HG03097 (cell line): Measurements from ENCODE around the gene MAP3K1.
"Not testable (repeated sequence)": the region's sequence is repeated elsewhere in the genome, so short reads cannot be mapped to it uniquely, and the experiment has no call there.

Experiments used
- ATAC-seq: cut with Tn5 transposase; IDR thresholded peaks from one replicate; pipeline ENCODE4 v1.9.1; 2021; ENCODE audit not compliant: unreplicated experiment, low FRiP score

The MAP3K1 gene

DNA sequence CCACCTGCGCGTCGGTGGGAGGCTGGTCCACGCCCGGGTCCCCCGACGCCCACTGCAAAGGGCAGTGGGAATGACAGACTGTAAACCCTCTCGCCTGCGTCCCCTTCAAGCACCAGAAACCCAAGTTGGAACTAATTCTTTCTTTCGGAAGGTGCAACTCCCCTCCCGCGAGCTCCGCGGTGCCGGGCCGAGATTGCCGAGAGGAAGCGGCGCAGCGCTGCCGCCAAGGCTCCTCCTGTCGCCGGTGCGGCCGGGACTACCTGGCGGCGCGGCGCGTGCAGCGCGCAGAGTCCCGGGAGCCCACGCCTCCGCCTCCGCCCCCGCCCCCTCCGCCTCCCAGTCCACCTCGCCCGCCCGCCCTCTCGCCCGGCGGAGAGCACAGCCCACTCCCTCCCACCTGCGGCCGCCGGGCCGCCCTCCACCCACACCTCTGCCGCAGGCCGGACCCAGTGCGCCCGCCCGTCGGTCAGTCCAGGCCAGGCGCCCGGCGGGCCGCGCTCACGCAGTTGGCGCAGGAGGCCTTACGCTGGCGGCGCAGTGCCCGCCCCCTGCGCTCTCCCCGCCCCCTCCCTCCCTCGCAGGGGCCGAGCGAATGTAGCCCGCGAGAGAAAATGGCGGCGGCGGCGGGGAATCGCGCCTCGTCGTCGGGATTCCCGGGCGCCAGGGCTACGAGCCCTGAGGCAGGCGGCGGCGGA lies at the start of gene MAP3K1:
Gene MAP3K1 (plus strand): TSS at position 587 of the 695 bp plus-strand sequence. CDS start 25 bp downstream, at position 612.
- ATAC-seq: peak; percentile 45

DNA sequence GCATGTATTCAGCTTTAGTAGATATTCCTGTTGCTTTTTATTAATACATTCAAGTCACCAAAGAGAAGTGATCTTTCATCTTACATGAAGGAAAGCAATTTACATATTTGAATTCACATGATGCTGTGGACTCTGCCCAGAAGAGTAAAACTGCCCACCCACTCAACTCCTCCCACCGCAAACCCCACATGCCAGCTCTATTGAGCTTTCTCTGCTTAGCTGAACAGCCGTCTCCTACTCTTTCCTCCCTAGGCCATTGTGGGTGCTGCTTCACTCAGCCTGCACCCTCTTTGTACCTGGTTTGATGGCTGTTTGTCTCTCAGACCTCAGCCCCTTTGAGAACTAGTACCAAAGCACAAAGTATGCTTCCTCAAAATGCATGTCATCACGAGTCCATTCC lies 48.4 kb upstream of the MAP3K1 start:
- no peak for ATAC-seq

DNA sequence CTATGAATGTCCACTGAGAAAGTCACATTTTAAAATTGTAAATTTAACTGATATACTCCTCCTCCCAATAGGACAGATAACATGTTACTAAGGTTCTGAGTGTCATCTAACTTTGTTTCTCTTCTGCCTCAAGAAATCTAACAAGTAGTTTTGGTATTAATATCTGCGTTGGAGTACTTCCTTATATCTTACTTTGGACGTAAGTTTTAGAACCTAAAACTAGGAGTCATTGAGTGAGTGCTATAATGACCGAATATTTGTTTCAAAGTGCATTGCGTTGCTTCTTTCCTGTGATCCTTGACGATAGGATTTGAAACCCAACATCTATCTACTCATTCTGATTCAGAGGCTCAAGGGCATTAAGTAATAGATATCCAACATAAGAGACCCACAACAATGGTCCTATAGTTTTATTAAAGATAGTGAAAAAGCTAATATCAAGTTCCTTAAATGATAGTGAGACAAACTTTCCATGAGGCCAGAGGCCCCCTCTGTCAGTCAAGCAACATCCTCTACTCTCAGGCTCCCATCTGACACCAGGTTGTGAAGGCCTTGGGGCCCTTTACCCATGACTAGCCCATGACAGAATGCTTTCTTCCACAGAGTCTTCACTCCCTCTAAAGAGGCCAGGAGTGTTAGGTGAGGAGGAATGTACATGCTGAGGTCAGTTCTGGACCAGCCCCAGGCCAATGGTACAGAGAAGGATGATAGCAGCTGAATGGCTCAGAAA lies 45.3 kb upstream of the MAP3K1 start:
- ATAC-seq: no peak

DNA sequence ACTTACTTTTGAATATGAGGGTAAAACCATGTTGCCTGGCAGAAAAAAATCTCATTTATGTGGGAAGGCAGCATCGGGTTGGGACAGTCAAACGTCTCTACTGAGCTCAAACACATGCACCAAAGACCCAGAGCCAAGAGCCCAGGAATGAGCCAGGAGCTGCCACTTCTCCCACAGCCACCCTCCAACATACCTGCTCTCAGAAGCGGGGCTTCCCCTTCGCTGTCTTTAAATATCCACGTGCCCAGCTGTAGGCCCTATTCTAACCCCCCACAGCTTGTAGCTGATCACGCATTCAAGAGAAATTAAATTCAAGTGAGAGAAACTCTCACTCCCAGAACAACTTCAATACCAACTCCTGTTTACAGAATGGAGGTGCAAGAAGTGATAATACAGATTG lies 42.6 kb upstream of the MAP3K1 start:
- ATAC-seq: no peak

DNA sequence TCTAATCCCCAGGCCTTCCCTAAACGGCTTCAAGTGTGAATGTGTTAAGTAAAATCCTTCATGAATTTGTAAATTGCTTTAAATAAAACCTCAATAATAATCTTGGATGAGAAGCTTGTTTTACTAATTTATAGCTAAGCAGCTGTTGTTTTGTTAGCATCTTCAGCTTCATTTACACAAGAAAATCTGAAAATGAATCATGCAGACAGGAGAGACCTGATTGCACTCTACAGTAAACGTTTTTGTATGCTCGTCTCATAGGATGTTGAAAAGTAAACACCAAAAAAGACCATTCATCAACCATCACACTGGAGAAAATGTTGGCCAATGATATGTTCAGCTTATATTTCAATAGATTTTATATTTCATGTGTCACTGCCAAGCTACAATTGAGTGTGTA lies 40.4 kb upstream of the MAP3K1 start:
- ATAC-seq: no peak

DNA sequence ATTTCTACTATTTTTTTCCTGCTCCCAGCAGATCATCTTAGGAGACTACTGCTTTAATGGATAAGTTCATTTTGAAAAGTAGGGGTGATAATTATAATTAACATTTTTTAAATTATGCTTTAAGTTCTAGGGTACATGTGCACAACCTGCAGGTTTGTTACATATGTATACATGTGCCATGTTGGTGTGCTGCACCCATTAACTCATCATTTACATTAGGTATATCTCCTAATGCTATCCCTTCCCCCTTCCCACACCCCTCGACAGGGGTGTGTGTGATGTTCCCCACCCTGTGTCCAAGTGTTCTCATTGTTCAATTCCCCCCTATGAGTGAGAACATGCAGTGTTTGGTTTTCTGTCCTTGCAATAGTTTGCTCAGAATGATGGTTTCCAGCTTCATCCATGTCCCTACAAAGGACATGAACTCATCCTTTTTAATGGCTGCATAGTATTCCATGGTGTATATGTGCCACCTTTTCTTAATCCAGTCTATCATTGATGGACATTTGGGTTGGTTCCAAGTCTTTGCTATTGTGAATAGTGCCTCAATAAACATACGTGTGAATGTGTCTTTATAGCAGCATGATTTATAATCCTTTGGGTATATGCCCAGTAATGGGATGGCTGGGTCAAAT lies 39.0 kb upstream of the MAP3K1 start:
- ATAC-seq: not testable (repeated sequence)

DNA sequence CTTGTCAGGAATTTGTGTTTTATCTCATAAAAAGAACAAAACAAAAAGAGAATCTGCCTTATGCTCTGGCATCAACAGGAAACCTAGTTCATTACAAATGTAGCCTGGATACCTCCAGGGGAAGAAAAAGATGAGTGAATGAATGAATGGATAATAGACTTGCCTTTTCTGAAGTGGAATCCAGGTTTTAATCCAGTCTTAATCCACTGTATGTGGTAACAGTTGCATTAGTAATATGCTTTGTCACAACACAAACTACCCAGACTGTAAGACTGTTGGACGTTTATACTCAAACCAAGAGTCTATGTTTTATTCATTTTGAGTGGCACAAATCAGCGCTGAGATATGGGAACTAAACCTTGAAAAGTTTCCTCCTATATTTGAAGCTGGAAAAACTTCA lies 32.1 kb upstream of the MAP3K1 start:
- ATAC-seq: no peak

DNA sequence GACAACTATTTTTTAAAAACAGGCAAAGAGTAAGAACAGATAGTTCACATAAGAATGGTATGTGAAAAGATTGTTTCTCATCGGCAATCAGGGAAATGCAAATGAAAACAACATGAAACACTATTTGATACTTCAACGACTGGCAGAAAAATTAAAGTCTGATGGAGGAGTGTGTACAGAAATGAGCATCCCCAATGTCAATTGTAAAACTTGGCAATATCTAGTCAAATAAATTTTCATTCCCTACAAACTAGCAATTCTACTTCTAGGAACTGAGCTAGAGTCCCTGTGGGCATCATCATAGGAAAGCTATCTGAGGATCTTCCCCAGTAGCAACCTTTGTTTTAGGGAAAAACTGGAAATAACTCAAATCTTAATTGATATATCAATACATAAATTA lies 29.0 kb upstream of the MAP3K1 start:
- no peak for ATAC-seq

DNA sequence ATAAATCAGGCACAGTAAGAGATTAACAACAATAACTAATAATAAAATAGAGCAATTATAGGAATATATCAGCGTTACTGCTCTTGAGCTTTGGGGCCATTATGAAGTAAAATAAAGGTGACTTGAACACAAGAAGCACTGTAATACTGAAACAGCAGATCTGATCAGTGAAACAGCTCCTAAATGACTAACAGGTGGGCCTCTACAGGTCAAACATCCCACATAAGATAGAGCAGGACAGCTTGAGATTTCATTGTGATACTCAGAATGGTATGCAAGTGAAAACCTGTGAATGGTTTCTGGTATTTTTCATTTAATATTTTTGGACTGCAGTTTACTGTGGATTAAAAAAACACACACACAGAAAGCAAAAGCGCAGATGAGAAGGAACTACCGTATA lies 24.0 kb upstream of the MAP3K1 start:
- ATAC-seq: no peak

DNA sequence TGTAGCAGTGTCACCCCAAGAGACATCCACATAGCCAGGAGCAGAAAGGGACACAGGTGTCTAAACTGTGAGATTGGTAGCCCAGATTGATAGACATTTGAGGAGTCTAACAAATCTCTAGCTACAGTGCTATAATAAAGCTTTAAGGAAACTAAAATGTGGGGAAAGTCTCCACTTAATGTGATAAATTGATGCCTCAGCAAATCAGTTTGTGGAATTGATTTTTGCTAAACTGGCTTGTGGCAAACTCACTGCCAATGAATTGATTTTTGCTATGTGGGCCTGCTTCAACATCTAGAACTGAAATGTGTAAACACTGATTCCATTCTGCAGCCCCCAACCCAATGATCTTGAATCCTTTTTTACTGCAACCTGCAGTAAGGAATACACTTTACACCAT lies 16.8 kb upstream of the MAP3K1 start:
- ATAC-seq: no peak

DNA sequence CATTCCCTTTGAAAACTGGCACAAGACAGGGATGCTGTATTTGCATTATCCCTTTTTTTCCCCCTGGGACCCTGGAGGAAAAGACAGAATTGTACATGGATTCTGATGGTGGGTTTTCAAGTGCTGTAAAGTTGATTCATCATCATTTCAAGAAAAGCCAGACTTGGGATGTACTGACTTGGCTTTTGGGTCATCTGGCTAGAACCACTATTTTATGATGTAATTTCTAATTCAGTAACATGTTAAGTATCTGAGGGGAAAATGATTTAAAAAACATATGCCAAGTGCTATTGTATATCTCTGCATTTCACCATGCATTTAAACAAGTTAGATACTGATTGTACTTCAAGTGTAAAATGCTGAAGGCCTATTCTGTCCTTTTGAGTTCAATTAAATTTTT lies 15.2 kb upstream of the MAP3K1 start:
- no peak for ATAC-seq

DNA sequence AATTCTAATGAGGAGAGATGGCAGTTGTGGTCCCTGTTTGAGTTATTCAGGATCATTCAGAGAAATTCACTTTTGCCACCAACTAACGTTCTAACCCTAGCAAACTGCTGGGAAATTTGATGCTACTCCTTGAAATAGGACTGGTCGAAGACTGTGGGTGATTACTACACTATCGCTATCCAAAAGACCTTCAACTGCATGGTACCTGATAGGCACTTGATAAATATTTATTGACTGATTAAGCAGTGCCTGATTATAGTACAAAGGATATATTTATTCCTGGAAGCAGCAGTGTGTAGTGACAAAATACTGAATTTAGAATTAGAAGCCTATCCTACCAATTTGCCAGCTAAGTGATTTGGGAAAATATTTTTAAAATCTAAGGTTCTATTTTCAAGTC lies 14.1 kb upstream of the MAP3K1 start:
- ATAC-seq: no peak

DNA sequence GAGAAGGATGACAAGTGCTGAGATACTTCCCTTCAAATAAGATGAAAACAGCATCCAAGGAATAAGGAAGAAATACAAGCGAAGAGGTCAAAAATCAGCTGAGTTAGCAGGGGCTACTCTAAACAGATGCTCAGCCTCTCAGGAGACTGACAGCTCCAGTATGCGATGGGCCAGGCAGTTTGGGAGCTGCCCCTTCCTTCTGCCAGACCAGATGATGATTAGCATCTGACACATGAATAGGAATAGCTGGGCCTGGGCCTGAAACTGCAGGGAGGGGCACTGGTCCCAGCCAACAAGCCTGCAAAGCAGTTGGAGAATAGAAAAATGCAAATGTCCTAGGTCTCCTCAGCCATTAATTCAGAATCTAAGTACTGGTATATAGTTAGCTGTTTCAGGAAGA lies 13.1 kb upstream of the MAP3K1 start:
- ATAC-seq: no peak

DNA sequence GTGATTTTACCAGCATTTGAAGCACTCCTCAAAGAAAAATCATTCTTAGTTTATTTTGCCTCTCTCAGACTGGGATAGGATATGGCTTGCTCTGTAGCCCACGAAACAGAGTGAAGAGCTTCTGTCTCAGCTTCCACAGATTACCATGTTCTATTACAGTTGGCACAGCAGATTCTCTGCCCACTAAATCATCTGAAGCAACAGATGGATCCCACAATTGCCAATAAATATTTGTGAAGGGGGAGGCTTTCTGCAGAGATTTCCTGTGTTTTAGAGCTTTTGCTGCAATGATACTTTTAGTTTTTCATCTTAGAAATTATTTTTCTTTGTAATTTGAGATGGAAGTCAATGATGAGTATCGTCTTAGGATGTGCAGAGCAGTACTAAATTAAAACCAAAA lies 12.3 kb upstream of the MAP3K1 start:
- no peak for ATAC-seq

DNA sequence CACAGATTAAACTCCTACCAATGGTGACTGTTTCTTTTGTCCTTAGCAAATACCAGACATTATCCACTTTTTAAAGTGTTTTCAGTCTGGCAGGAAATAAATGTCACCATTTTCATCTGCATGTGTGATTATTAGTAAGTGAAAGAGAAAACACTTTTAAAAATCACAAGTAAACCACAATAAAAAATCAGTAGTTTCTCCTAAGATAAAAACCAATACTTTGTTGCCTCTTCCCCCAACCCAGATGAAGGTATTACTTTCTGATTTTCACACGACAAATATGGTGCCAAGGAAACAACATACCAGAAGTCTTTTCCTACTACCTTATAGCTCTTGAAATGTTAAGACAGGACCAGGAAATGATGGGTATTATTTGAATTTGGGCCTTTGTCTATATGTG lies 11.5 kb upstream of the MAP3K1 start:
- ATAC-seq: no peak

DNA sequence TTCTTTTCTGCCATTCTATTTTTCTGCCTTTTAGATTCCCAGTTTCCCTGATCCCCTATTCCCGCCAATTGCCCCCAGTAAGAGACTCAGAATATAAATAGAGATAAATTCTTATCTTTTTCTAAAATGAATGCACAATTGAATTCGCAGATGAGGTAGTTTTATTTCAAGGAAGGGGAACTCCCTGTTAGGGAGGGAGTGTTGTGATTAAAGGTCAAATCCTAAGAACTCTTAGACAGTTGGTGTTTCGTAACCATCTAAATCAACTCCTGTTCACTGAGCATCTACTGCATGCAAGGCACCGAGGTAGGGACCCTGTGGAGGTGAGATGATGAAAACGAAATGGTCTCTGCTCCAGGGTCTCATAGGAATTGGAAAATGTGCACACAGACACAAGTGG lies 7.7 kb upstream of the MAP3K1 start:
- ATAC-seq: no peak

DNA sequence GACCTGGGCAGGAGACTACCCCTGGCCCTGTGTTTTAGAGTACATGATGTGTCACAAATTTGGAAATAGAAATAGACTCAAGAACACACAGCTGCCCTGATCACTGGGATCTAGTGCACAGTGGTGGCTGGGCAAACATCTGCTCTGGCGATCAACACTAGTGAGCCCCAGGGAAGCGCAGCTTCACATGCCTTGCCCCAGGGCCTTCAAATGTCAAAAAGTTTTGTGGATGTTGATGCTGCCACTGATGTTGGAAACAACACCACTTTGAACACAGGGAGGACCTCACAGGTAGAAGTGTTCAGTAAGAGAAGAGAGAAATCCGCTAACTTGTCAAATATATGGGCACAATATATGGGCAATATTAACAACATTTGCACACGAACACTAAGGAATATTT lies 7.1 kb upstream of the MAP3K1 start:
- ATAC-seq: no peak

DNA sequence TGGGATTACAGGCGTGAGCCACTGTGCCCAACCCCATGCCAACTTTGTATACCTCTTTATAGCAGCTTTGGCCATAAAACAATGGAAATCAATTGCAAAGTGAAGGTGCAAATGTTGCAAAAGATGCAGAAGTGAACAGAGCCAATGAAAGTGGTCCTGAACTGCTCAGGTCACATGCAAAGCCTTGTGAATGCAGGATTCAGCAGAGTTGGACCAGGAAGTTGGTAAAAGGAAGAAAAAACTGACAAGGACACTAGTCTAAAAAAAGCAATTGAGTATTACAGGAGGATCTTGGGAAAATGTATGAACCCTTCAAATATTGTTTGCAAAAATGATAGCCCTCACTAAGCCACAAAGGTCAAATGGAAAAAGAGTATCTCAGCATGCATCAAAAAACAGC lies 4.5 kb upstream of the MAP3K1 start:
- no peak for ATAC-seq

DNA sequence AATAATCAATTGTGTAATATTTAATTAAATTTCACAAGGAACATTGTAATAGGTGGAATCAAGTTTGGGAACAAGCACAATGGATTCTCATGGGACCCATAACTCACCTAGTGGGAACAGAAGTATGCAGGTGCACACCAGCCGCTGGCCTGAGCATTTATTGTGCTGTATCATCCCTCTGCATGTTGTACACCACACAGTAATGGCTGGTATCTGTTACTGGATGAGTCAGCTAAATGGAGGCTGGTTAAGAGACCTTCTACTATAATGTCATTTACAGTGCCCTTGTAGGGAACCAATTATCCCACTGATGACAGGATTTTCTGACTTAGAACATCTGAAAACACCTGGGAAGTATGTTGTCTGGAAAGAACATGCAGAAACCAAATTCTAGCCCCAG lies 3.2 kb upstream of the MAP3K1 start:
- ATAC-seq: no peak

DNA sequence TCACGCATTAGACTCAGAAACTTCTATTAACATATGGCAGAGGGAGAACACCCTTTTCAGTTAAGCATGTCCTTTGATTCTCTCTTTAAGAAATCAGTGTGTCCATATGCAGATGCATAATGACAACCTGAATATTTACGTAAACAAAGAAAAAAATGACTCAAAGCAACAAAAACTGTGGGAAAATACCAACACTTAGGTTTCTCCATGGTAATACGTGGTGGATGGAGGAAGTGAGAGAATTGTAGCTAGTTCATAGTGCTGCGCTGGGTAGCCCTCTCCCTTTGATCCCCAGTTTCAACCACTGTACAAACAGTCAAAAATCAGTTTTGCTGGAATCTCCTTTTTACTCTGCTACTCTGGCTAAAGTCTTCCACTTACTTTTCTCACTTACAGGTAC lies 2.0 kb upstream of the MAP3K1 start:
- ATAC-seq: no peak

DNA sequence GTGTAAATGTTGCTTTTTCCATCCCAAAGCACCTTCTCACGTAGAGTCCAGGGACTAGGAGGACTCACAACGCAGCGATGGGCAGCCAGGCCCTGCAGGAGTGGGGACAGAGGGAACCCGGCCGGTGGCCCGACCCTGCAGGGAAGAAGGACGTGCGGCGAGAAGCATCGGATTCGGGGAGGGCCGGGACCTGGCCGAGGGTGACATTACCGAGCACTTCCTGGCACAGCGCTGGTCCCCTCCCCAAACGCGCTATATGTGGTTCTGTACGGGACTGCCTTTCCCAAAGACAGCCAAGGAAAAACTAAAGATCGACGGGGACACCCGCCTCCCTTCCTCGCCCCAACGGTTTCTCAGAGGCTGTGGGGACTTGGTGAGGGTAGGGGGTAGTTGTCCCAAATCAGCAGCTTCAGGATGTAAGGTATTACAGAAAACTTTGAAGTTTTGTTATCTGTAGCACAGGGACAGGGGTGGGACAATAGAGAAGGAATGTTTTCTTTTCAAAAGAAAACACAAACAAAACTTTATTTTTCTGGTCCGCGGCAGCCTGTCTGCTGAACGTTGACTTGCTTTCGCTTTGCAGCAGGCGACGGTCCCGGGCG lies 887 bp upstream of the MAP3K1 start:
- peak; percentile 4 for ATAC-seq
